Glomerular endothelial cell (primary cell): ENCODE results near the gene NEK10. TPM values are rescaled to one million over a fixed set of nuclear protein-coding genes. Genes with fewer than 3 reads are reported as not detected.
"Not testable (repeated sequence)": the region's sequence is repeated elsewhere in the genome, so short reads cannot be mapped to it uniquely, and the experiment has no call there.

Experiments
- DNase-seq: peaks from one replicate; pipeline ENCODE4 v3.0.0-alpha.2; 2011; ENCODE audit warnings: low read depth, low spot score; ENCODE audit errors: extremely low read depth
- total RNA-seq: library from RNA; depleted of rRNA; stranded (reverse); fragments of >200 nt; gene quantifications from 2 replicates; pipeline ENCODE4 v1.2.3, GENCODE V29; 2015

Gene NEK10
- total RNA-seq, 1 donor from 2014 or later = 8.5 TPM

DNA sequence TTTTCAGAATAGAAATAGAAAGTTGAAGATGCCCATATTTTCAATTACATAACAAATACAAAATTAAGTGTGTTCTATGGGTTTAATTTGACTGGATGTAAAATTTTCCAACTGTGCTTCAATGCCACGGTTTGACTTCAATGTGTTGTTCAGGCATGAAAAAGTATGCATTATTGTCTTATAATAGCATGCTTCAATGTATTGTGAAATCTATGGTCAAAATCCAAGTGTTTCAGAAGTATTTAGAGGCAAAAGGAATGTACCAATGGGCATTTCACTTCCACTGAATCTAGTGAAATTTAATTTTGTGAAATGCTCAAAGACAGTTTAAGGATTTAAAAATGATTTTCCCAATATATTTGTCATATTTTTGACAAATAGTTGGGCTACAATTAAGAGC, 16.0 kb downstream of the NEK10 start:
- no peak for DNase-seq

DNA sequence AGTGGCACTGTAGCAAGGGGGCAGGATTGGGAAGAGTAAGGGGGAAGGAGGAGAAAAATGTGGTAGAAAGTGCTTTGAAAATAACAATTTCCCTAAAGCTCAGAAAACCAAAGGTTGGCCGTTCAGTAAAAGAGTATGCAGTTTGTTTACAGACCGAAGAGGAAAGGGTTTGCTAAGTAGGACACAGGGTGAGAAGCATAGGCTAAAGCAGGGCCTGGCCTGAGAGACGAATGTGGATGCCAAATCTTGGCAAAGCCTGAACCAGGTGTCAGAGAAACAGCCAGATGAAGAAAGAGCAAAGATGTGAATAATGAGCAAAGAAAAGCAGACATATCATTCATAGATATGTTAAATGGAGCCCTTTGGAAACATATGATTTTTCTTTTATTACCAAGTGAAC, 17.1 kb downstream of the NEK10 start:
- no peak for DNase-seq

DNA sequence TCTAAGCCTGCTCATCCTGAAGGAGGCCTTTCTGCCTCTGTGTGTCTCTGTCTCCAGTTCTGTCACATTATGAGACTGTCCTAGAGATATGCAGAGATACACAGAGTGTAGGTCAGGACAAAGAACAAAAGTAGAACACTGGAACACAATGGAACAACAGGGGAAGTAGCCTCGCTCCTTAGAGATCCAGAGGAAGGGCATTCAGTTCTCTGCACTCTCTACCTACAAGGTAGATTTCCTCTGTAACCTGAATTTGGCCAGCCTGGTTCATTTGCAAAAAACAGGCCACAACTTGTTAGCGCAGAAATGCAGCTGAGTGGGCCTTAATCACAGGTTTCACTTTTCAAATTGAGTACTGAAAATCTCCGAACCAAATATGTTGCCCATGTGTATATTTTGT, 19.4 kb downstream of the NEK10 start:
- no peak for DNase-seq

DNA sequence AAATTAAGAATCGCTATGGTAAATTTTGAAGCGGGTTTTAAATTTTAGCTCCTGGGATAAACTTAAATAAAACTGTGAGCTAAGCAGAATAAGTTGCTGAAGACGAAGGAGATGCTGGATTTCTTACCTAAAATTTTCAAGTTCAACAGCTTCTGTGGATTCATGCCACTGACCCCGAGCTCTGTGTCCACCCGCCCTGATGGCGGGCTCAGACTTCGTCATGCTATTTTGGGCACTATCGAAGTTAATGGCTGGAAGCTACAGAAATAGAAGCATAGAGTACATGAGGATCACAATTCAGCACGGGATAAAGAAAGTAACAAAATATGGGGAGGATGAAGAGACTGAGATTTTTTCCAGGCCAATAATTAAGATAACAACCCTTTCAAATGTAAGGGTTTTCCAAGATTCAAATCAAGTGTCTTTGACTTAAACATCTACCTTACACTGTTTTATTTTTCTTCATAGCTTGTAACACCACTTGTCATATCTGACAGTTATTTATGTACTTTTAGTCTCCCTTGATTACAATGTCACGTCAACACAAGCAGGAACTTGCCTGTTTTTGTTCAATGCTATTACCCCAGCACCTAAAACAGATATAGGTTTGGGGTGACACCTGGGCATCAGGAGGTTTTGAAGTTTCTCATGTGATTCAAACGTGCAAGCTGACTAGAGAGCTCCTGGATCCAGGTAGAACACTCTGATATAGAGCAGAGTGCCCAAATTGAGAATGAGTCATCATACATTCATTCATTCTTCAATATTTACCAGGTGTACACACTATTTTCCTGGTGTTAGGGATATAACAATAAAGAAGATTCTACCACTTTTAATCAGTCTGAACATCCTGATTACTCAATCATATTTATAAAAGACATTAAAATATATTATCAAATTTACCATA, 23.0 kb downstream of the NEK10 start:
- DNase-seq = no peak

DNA sequence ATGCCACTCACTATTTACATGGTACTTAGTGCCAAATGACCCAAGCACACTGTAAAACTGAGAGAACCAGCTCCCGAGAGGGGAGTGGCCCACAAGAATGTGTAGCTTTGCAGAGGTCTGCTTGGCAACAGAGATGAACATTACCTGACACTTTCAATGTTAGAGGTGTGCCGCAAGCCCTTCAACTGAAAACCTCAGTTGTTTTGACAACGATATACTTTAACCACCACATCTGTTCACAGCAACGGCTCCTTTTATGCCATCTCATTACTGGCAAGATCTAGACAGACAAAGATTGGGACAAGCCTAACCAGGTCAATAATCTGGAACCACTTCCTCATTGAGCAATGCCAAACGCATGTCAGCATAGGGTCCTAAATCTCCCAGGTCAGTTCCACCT, 23.7 kb downstream of the NEK10 start:
- no peak for DNase-seq

DNA sequence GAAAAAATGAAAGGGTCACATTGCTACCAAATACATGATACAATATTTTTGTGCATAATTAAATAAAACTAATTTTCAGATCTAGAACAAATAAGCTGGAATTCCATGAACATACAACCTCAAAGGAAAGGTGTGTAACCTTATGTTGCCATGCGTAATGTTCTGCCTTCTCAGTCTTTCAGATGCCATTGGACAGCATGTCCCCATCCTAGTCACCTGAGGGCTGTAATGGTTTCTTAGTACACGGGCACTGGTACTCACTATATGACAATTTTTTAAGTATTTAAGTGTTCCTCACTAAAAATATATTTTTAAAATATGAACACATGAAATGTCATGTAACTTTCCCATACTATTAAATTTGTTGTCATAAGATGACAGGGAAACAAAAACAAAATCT, 24.1 kb downstream of the NEK10 start:
- DNase-seq = no peak

DNA sequence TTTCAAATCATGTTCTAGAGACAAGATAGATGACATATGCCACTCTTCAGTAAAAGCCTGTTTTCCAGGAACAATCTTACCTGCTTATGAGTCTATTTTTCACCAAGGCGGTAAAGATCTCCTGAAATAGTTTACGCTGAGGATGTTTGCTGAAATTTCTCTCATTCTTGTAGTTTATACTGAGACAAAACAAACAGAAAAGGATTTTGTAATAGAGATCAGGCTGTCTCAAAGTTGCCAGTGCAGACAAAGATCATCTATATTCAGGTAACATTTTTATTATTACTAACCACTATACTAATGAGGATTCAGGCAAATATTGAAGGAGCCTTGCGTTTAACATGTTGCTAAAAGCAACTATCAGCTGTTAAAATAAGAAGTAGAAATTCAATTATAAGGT, 25.0 kb downstream of the NEK10 start:
- DNase-seq = no peak

DNA sequence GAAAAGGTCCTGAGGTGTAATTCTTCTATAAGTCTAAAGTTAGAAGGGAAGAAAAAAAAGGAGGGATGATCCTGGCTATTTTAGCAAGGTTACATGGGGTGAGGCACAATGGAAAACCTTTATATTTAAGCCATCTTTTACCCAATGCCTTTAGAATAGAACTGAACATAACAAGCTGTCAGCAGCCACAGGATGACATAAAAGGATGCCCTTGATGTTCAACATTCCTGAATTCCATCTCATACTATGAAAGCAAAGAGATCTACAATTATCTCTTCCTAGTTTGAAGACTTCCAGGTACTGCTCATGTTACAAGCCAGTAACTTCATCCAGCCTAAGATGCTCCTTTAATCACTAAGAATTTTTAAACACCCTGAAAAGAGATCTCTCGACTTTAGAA, 26.9 kb downstream of the NEK10 start:
- DNase-seq = no peak

DNA sequence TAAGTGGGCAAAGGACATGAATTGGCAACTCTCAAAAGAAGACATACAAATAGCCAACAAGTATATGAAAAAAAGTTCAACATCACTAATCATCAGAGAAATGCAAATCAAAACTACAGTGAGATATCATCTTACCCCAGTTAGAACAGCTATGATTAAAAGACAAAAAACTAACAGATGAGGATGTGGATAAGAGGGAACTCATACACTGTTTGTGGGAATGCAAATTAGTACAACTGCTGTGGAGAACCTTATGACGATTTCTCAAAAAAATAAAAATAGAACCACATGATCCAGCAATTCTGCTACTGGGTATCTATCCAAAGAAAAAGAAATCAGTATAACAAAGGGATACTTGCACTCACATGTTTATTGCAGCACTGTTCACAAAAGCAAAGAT, 28.6 kb downstream of the NEK10 start:
- no peak for DNase-seq

DNA sequence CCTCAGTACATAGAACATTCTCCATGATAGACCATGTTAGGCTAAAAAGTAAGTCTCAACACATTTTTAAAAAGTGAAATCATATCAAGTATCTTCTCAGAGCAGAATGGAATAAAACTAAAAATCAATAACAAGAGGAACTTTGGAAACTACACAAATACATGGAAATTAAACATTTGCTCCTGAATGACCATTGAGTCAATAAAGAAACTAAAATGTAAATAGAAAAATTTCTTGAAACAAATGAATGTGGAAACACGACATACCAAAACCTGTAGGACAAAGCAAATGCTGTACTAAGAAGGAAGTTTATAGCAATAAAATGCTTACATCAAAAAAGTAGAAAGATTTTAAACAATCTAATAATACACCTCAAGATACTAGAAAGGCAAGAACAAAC, 33.6 kb downstream of the NEK10 start:
- DNase-seq = no peak

DNA sequence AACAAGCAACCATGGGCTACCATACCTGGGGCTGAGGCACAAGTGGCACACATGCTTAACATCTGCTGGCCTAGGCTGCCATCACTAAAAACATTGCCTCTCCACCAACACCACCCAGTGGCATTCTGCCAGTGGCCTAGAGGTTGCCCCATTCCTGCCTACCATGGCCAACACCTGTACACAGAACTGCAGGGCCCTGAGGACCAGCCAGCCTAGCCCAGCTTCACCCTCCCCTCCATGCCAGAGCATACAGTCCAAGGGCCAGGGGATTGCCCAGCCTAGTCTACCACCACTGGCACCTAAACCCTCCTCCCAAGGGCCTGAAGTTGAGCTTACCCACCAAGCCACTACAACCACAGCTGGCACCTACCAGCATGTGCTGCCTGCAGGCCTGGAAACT, 35.3 kb downstream of the NEK10 start:
- no peak for DNase-seq

DNA sequence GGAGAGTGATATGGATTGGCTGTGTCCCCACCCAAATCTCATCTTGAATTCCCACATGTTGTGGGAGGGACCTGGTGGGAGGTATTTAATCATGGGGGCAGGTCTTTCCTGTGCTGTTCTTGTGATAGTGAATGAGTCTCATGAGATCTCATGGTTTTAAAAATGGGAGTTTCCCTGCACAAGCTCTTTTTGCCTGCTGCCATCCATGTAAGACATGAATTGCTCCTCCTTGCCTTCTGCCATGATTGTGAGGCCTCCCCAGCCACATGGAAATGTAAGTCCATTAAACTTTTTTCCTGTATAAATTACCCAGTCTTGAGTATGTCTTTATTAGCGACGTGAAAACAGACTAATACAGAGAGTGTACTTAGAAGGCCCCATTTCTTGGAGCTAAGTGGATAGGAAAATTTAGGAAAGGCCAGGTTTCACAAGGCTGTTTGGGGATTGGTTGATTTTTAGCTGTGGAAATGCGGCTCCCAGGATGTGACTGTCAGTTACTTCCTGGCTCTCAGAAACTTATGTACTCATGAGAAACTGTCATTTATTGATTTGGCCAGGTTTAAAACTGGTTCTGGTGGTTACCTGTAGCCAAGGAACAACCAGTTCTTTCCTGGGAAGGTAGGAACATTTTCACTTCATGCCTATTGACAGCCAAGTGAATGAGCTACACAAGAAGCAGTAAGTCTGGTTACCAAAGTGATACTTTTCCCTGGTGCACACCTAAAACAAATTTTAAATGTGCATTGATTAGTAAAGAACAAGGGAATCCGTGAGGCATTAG, 40.0 kb downstream of the NEK10 start:
- not testable (repeated sequence) for DNase-seq

DNA sequence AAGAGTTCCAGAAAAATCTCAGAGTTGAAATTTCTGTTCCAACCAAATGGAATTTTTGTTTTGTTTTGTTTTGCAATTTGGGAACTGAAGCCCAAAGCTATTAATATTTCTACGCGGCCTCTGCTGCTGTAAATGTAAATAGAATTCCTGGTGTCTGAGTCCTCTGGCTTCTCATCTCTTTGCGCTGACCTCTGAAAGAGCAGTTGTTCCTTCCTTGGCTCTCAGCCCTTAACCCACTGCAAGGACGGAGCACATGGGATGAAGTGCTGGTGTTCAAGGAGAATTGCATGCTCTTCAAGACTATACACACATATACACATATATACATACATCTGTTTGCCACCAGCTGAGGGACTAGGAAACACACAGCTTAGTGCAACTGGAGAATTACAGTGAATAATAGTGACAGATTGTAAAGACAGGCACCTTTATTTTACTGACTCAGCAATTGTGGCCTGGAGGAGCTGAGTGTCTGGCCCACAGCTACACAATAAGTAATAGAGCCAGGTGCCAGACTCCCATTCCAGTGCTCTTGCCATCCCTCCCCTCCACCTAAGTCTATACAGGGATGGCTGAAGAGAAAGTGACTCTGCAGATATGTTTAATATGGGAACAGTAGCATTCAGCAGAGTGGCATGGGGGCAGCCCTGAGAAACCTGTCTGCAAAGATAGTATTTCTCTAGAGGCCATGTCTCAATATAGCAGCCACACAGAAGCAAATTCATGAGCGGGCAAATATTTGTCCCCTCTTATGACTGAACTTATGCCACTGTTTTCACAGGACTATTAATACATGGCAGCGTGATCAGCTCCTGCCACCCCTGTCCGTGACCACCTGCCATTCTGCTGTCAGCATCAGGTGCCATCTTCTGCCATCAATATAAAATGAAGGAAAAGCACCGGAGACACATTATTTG, 42.3 kb downstream of the NEK10 start:
- peak; percentile 2 for DNase-seq

DNA sequence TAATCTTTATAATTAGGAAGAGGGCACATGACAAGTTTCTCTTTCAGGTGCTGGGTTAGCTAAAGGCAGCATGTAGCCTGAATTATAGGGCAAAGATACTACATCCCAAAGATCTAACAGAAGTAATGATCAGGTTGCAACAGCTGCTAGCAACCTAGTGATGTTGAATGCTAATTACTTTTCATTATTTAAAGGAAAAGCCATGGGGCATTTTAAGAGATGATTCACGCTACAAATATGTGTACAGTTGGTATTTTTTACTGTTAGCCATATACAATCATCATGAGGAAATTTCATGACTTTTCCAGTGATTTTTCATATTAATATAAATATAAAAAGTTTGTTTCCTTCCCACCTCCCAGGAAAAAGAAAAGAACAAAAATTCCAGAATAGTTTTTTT, 43.0 kb downstream of the NEK10 start:
- peak; percentile 7 for DNase-seq

DNA sequence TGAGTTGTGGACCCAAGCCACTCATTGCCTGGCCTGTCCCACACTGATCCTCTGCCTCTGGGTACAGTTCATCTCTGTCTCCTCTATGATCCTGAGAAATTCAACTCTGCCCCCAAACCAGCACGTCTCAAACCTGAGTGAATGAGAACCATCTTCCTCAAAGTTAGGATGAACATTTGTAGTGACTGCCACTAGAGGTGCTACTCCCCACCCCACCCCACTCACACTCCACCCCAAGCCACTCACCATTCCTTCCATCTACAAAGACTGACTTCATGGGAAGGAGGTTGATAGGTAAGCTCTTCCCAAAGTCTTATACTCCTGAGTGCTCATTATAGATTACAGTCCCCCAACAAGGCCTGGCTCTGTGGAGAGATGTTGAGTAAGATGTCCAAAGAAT, 43.8 kb downstream of the NEK10 start:
- DNase-seq = no peak

DNA sequence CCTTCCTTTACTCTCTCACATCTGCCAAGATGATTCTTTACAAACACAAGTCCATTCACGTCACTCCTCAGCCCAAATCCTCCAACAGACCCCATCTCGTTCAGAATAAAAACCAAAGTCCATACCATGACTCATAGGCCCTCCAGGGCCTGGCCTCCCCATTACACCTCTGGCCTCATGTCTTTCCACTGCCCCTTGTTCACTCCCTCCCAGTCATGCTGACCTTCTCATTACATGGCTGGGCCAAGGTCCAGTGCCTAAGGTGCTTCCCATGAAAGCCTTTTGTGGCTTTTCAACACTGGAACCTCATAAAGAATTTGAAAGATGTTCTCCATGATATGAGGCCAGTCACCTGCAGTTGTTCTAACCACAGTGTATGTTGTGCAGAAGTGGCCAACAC, 44.5 kb downstream of the NEK10 start:
- no peak for DNase-seq

DNA sequence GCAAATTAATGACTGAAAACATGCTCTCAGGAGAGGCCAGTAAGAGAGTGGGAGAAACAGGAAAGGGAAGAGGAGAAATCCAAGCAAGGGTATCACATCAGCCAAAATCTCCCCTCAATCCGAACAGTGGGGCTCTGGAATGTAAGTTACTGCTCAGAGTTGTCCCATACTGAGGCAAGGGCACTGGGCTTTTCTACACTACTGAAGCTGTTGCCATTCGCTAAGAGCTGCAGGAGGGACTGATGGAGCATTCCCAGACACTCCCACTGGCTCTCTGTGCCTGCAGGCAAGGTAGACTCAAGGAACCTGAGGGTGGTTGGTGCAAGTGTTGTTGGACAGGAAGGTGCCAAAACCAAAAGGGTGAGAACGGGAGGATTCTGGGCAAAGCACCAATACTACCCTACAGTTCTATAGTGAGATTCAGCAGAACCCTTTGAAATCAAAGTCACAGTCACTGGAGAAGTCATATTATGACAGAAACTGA, 46.1 kb downstream of the NEK10 start:
- no peak for DNase-seq

DNA sequence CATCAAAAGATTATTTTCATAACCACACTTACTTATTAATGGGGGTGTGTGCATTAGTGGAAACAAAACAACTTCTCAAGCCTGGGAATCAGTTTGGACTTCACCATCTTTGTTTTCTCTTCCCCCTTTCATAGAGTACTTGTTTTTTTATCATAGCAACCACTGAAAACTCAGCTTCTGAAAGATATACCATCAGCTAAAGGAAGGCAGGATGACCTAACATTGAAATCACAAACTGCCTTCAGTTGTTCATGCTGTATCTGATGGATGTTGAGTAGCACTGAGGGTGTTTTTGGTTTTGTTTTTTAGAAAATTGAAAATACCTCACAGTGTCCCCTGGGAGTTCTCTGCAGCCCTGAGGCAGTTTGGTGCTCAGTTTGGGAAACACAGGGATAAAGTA, 46.5 kb downstream of the NEK10 start:
- no peak for DNase-seq

DNA sequence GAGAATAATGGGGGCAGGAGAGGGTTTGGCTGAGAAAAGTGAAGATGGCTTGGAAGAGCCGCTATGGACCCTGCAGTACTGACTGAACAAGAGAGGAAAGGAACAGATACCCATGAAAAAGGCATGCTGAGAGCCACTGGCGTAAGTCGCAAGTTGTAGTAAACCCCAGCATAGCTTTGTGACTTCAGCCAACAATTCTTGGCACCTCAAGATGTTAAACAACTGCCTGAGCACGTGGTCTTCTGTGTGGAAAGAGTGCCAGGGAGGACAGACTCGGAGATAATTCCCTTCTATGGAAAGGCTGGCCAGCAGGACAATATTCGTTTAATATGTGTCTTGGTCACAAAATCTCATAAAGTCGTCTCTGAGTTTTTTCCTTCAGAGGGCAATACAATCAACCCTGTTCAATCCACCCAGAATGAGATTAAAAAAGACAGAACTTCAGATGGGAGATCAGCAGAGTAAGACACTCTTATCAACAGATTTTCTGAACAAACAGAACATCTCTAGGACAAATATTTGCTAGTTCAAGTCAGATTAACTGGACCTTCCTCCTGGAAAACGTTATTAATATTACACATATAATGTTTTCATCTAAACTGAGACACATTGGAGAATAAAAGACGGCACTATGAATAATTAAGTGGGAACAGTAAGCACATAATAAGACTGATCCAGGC, 49.2 kb downstream of the NEK10 start:
- no peak for DNase-seq

DNA sequence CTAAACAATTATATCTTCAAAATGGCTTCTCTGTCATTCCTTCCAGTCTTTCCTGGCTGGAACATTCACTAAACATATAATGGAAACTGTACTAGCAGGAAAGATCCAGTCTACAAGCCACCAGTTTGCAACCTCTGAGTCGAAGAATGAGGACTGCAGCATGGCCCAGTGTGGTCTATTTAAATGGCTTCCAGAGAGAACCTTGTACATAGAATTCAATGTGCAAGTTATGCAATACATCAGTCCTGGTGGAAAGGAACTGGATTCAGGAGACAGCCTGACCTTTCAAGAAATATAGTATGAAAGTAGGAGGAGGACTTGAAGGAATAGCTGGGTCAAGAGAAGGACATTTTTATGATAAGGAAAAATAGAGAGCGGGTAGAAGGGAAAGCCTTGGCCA, 49.9 kb downstream of the NEK10 start:
- DNase-seq = no peak
